ENCODE measurements around the gene DNAJC13. TPM values are rescaled to one million over a fixed set of nuclear protein-coding genes. Genes with fewer than 3 reads are reported as not detected.

DNAJC13 gene
- total and polyA plus RNA-seq, 4 donors, result 6.3 to 22.8 (median 15.4) TPM

DNA sequence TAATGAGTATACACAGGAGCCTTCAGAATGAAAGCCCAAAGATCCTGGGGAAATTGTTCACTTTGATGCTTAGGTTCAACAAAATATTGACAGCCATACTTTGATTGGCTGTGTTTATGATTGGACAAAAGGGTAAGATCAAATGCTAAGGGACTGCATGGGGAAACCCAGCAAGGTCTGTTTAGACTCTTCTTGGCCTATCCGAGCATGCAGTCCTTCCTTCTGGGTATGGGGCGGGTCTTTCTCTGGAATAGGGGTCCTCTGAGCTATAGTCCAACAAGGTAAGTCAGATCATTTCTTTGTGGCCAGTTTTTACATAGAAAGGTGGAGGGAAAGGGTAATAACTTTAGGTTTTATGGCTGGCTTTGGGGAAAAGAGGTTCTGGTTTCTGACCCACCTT, 126.8 kb downstream of the DNAJC13 start:
- TF ChIP-seq EGR1 (IDR thresholded peaks at IDR 0.05; ENCODE audit: low read depth in 2 of 2), result no peak
- TF ChIP-seq GABPA (IDR thresholded peaks at IDR 0.05 in 1 of 2, conservative IDR thresholded peaks at IDR 0.05 in 1 of 2), result no peak
- TF ChIP-seq, protein P1, sequence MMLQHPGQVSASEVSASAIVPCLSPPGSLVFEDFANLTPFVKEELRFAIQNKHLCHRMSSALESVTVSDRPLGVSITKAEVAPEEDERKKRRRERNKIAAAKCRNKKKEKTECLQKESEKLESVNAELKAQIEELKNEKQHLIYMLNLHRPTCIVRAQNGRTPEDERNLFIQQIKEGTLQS (IDR thresholded peaks at IDR 0.05), result no peak
- TF ChIP-seq, protein P2, sequence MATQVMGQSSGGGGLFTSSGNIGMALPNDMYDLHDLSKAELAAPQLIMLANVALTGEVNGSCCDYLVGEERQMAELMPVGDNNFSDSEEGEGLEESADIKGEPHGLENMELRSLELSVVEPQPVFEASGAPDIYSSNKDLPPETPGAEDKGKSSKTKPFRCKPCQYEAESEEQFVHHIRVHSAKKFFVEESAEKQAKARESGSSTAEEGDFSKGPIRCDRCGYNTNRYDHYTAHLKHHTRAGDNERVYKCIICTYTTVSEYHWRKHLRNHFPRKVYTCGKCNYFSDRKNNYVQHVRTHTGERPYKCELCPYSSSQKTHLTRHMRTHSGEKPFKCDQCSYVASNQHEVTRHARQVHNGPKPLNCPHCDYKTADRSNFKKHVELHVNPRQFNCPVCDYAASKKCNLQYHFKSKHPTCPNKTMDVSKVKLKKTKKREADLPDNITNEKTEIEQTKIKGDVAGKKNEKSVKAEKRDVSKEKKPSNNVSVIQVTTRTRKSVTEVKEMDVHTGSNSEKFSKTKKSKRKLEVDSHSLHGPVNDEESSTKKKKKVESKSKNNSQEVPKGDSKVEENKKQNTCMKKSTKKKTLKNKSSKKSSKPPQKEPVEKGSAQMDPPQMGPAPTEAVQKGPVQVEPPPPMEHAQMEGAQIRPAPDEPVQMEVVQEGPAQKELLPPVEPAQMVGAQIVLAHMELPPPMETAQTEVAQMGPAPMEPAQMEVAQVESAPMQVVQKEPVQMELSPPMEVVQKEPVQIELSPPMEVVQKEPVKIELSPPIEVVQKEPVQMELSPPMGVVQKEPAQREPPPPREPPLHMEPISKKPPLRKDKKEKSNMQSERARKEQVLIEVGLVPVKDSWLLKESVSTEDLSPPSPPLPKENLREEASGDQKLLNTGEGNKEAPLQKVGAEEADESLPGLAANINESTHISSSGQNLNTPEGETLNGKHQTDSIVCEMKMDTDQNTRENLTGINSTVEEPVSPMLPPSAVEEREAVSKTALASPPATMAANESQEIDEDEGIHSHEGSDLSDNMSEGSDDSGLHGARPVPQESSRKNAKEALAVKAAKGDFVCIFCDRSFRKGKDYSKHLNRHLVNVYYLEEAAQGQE (IDR thresholded peaks at IDR 0.05), result no peak
- no peak for TF ChIP-seq RAD21 (IDR thresholded peaks at IDR 0.05)
- TF ChIP-seq FOXA2 (IDR thresholded peaks at IDR 0.05), result no peak
- TF ChIP-seq, protein P3, sequence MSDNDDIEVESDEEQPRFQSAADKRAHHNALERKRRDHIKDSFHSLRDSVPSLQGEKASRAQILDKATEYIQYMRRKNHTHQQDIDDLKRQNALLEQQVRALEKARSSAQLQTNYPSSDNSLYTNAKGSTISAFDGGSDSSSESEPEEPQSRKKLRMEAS (IDR thresholded peaks at IDR 0.05), result no peak
- no peak for TF ChIP-seq HNF4G (IDR thresholded peaks at IDR 0.05)
- no peak for TF ChIP-seq YY1 (IDR thresholded peaks at IDR 0.05)
- TF ChIP-seq RXRA (IDR thresholded peaks at IDR 0.05), result no peak
- TF ChIP-seq, protein P4, sequence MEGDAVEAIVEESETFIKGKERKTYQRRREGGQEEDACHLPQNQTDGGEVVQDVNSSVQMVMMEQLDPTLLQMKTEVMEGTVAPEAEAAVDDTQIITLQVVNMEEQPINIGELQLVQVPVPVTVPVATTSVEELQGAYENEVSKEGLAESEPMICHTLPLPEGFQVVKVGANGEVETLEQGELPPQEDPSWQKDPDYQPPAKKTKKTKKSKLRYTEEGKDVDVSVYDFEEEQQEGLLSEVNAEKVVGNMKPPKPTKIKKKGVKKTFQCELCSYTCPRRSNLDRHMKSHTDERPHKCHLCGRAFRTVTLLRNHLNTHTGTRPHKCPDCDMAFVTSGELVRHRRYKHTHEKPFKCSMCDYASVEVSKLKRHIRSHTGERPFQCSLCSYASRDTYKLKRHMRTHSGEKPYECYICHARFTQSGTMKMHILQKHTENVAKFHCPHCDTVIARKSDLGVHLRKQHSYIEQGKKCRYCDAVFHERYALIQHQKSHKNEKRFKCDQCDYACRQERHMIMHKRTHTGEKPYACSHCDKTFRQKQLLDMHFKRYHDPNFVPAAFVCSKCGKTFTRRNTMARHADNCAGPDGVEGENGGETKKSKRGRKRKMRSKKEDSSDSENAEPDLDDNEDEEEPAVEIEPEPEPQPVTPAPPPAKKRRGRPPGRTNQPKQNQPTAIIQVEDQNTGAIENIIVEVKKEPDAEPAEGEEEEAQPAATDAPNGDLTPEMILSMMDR (IDR thresholded peaks at IDR 0.05; ENCODE audit: low read depth, low read length, missing input control), result no peak
- no peak for TF ChIP-seq HNF4A (conservative IDR thresholded peaks at IDR 0.05)
- no peak for TF ChIP-seq SP1 (IDR thresholded peaks at IDR 0.05)
- Histone ChIP-seq H3K36me3 (ENCODE audit: control insufficient read depth in 4 of 4, insufficient read depth in 3 of 4, low read depth in 1 of 4, low read length in 3 of 4) (peaks cover 0 to 5% (median 3%) of the 10 kb centered on the region in 4 donors), H3K27me3 (ENCODE audit: control insufficient read depth in 4 of 4, insufficient read depth in 4 of 4, low read length in 3 of 4) (no peaks in the 10 kb centered on the region), H3K9me3 (ENCODE audit: control insufficient read depth in 4 of 4, low read length in 3 of 4) (no peaks in the 10 kb centered on the region), H3K4me1 (ENCODE audit: control insufficient read depth in 4 of 4, insufficient read depth in 4 of 4, low read length in 3 of 4) (no peaks in the 10 kb centered on the region), H3K27ac (ENCODE audit: low read depth in 1 of 2, low read length in 2 of 2) (no peak overlapping the region), H3K4me3 (ENCODE audit: low read depth in 1 of 3, low read length in 3 of 3) (no peak overlapping the region), H3K9ac (ENCODE audit: low read depth in 1 of 2, low read length in 2 of 2) (no peak overlapping the region)
- 92% methylated on average over 2 of the region's 2 CpGs for WGBS
- no peak for DNase-seq (ENCODE audit: low spot score)

DNA sequence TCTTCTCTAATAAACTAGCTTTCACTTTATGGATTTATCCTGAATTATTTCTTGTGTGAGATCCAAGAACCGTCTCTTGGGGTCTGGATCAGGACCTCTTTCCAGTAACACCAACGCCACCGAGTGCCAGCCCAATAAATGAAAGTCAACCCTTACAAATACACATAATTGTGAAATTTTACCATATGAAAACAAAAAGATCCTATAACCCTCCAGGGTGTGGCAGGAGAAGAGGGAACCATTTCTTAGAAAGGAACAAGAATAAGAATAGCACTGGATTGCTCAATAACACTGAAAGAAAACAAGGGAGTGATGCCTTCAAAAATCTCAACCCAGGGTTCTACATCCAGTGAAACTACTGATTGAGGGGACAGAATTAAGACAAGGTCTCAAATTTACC, 128.2 kb downstream of the DNAJC13 start:
- TF ChIP-seq, protein P2 (IDR thresholded peaks at IDR 0.05), result no peak
- TF ChIP-seq FOXA1 (IDR thresholded peaks at IDR 0.05), result no peak
- TF ChIP-seq FOXA2 (IDR thresholded peaks at IDR 0.05), result no peak
- no peak for TF ChIP-seq RAD21 (IDR thresholded peaks at IDR 0.05)
- no peak for TF ChIP-seq TAF1 (conservative IDR thresholded peaks at IDR 0.05)
- TF ChIP-seq RXRA (IDR thresholded peaks at IDR 0.05), result no peak
- TF ChIP-seq EGR1 (IDR thresholded peaks at IDR 0.05; ENCODE audit: low read depth in 2 of 2), result no peak
- TF ChIP-seq, protein P5, sequence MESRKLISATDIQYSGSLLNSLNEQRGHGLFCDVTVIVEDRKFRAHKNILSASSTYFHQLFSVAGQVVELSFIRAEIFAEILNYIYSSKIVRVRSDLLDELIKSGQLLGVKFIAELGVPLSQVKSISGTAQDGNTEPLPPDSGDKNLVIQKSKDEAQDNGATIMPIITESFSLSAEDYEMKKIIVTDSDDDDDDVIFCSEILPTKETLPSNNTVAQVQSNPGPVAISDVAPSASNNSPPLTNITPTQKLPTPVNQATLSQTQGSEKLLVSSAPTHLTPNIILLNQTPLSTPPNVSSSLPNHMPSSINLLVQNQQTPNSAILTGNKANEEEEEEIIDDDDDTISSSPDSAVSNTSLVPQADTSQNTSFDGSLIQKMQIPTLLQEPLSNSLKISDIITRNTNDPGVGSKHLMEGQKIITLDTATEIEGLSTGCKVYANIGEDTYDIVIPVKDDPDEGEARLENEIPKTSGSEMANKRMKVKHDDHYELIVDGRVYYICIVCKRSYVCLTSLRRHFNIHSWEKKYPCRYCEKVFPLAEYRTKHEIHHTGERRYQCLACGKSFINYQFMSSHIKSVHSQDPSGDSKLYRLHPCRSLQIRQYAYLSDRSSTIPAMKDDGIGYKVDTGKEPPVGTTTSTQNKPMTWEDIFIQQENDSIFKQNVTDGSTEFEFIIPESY (IDR thresholded peaks at IDR 0.05), result no peak
- TF ChIP-seq, protein P4 (IDR thresholded peaks at IDR 0.05; ENCODE audit: low read depth, low read length, missing input control), result no peak
- no peak for TF ChIP-seq HNF4G (IDR thresholded peaks at IDR 0.05)
- no peak for TF ChIP-seq YY1 (IDR thresholded peaks at IDR 0.05)
- TF ChIP-seq, protein P1 (IDR thresholded peaks at IDR 0.05), result no peak
- no peak for TF ChIP-seq GABPA (IDR thresholded peaks at IDR 0.05 in 1 of 2, conservative IDR thresholded peaks at IDR 0.05 in 1 of 2)
- 89% methylated on average over 3 of the region's 3 CpGs for WGBS

More for the DNA sequence above, 128.2 kb downstream of the DNAJC13 start:
- Histone ChIP-seq H3K9me3 (ENCODE audit: control insufficient read depth in 4 of 4, low read length in 3 of 4) (no peaks in the 10 kb centered on the region), H3K4me1 (ENCODE audit: control insufficient read depth in 4 of 4, insufficient read depth in 4 of 4, low read length in 3 of 4) (peaks cover 0 to 4% (median 0%) of the 10 kb centered on the region in 4 donors), H3K36me3 (ENCODE audit: control insufficient read depth in 4 of 4, insufficient read depth in 3 of 4, low read depth in 1 of 4, low read length in 3 of 4) (peaks cover 0 to 3% (median under 1%) of the 10 kb centered on the region in 4 donors), H3K4me3 (ENCODE audit: low read depth in 1 of 3, low read length in 3 of 3) (no peak overlapping the region), H3K27ac (ENCODE audit: low read depth in 1 of 2, low read length in 2 of 2) (no peak overlapping the region), H3K27me3 (ENCODE audit: control insufficient read depth in 4 of 4, insufficient read depth in 4 of 4, low read length in 3 of 4) (no peaks in the 10 kb centered on the region), H3K9ac (ENCODE audit: low read depth in 1 of 2, low read length in 2 of 2) (no peak overlapping the region)
- DNase-seq (ENCODE audit: low spot score), result no peak

All from liver (tissue), 9 donors.